ENCODE data around the gene MEIKIN. TPM values are rescaled to one million over a fixed set of nuclear protein-coding genes. Genes with fewer than 3 reads are reported as not detected.

Gene MEIKIN
- total RNA-seq, 1 experiment from 2014 or later = not detected

DNA sequence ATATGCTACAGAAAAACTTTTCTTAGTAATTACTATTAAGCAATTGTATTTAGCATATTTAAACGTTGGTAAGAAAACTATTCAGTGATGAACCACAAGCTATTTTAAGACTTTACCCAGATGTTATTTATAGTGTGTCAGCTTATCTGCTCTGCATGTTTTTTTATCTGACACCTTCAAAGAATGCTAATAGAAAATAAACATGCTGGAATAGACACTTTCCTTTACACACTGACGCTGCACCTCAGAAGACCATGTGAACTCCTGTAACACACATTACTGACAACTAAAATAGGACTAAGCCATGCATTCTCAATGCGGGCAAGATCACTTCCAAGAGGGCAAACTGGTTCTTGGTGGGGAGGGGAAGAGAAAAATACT is 187.0 kb downstream of the MEIKIN start:
- TF ChIP-seq POLR2AphosphoS5 (IDR thresholded peaks at IDR 0.05; ENCODE audit: low read depth, low read length) (no peak), SIN3A (IDR thresholded peaks at IDR 0.05; ENCODE audit: borderline replicate concordance, insufficient read depth, low read depth, low read length) (no peak), TCF7L2 (IDR thresholded peaks at IDR 0.05; ENCODE audit: low read depth, low read length) (no peak)
- TF ChIP-seq, protein P1, sequence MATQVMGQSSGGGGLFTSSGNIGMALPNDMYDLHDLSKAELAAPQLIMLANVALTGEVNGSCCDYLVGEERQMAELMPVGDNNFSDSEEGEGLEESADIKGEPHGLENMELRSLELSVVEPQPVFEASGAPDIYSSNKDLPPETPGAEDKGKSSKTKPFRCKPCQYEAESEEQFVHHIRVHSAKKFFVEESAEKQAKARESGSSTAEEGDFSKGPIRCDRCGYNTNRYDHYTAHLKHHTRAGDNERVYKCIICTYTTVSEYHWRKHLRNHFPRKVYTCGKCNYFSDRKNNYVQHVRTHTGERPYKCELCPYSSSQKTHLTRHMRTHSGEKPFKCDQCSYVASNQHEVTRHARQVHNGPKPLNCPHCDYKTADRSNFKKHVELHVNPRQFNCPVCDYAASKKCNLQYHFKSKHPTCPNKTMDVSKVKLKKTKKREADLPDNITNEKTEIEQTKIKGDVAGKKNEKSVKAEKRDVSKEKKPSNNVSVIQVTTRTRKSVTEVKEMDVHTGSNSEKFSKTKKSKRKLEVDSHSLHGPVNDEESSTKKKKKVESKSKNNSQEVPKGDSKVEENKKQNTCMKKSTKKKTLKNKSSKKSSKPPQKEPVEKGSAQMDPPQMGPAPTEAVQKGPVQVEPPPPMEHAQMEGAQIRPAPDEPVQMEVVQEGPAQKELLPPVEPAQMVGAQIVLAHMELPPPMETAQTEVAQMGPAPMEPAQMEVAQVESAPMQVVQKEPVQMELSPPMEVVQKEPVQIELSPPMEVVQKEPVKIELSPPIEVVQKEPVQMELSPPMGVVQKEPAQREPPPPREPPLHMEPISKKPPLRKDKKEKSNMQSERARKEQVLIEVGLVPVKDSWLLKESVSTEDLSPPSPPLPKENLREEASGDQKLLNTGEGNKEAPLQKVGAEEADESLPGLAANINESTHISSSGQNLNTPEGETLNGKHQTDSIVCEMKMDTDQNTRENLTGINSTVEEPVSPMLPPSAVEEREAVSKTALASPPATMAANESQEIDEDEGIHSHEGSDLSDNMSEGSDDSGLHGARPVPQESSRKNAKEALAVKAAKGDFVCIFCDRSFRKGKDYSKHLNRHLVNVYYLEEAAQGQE (IDR thresholded peaks at IDR 0.05; ENCODE audit: insufficient read depth in 1 of 2, low read depth in 2 of 2, low read length in 1 of 2) = no peak
- TF ChIP-seq, protein P2, sequence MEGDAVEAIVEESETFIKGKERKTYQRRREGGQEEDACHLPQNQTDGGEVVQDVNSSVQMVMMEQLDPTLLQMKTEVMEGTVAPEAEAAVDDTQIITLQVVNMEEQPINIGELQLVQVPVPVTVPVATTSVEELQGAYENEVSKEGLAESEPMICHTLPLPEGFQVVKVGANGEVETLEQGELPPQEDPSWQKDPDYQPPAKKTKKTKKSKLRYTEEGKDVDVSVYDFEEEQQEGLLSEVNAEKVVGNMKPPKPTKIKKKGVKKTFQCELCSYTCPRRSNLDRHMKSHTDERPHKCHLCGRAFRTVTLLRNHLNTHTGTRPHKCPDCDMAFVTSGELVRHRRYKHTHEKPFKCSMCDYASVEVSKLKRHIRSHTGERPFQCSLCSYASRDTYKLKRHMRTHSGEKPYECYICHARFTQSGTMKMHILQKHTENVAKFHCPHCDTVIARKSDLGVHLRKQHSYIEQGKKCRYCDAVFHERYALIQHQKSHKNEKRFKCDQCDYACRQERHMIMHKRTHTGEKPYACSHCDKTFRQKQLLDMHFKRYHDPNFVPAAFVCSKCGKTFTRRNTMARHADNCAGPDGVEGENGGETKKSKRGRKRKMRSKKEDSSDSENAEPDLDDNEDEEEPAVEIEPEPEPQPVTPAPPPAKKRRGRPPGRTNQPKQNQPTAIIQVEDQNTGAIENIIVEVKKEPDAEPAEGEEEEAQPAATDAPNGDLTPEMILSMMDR (IDR thresholded peaks at IDR 0.05) = no peak
- CTCF ChIA-PET = no interaction called here
- ATAC-seq = no peak
- no peak for DNase-seq (ENCODE audit: low read depth, low spot score)
- Histone ChIP-seq H3K36me3 (ENCODE audit: control insufficient read depth, insufficient read depth, low read length) (no peaks in the 10 kb centered on the region), H3K27ac (ENCODE audit: low read length) (no peak overlapping the region), H3K27me3 (ENCODE audit: control insufficient read depth, insufficient read depth, low read length) (no peaks in the 10 kb centered on the region), H3K4me3 (ENCODE audit: low read depth in 2 of 2, low read length in 2 of 2) (no peak overlapping the region), H3K4me1 (ENCODE audit: control insufficient read depth, insufficient read depth, low read length) (no peaks in the 10 kb centered on the region; the same call in 1 of the 2 replicates), H3K9me3 (ENCODE audit: control insufficient read depth, insufficient read depth, low read depth, low read length) (no peaks in the 10 kb centered on the region)
- no TSS peak for BruUV-seq (replicated peaks)
- POLR2A ChIA-PET = no interaction called here
- intact Hi-C loops (cut with micrococcal nuclease; ENCODE audit: unreplicated experiment) = no loop called here
- in situ Hi-C loops (cut with HindIII; ENCODE audit: low pct_unique_long_range_greater_than_20kb, low sequenced_read_pairs) = no loop called here

DNA sequence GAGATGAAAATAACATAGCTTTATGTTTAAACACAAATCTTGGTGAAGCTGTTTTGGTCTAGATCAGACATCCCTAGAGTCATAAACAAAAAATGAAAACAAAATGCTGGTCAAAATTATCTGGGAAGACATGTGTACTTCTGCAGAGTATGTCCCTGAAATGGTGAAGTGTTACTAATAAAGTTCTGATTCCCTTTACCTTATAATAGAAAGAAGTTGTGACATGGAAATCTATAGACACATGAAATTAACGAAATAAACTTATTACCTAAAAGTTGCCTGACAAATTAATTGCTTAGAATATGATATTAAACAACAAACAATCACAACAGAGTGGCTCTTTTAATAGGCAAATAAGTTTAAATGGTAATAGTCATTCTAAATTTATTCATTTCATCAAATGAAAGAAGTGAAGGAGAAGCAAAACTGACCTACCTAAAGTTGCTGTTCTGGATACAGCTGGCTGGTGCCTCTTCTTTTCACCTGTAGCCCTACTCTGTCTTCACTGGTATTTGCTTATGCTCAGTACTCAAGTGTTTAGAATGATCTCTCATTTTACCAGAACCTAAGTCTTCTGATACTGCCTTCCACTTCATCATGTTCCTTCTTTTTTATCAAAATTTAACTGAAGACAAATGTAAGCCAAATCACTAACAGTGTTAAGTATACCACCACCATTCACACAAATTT is 187.5 kb downstream of the MEIKIN start:
- ATAC-seq = no peak
- ChIA-PET POLR2A (no interaction called here), CTCF (no interaction called here)
- Histone ChIP-seq H3K27ac (ENCODE audit: low read length) (no peak overlapping the region), H3K27me3 (ENCODE audit: control insufficient read depth, insufficient read depth, low read length) (no peaks in the 10 kb centered on the region), H3K9me3 (ENCODE audit: control insufficient read depth, insufficient read depth, low read depth, low read length) (no peaks in the 10 kb centered on the region), H3K36me3 (ENCODE audit: control insufficient read depth, insufficient read depth, low read length) (no peaks in the 10 kb centered on the region), H3K4me1 (ENCODE audit: control insufficient read depth, insufficient read depth, low read length) (no peaks in the 10 kb centered on the region; the same call in 1 of the 2 replicates), H3K4me3 (ENCODE audit: low read depth in 2 of 2, low read length in 2 of 2) (no peak overlapping the region)
- DNase-seq (ENCODE audit: low read depth, low spot score) = no peak
- in situ Hi-C loops (cut with HindIII; ENCODE audit: low pct_unique_long_range_greater_than_20kb, low sequenced_read_pairs) (no loop called here), intact Hi-C loops (cut with micrococcal nuclease; ENCODE audit: unreplicated experiment) (no loop called here)
- TSS peak; percentile 4 for BruUV-seq (replicated peaks)
- no peak for TF ChIP-seq SIN3A (IDR thresholded peaks at IDR 0.05; ENCODE audit: borderline replicate concordance, insufficient read depth, low read depth, low read length)
- no peak for TF ChIP-seq POLR2AphosphoS5 (IDR thresholded peaks at IDR 0.05; ENCODE audit: low read depth, low read length)

Other genes starting within 250 kb of the MEIKIN start
- gene FNIP1, start 148.6 kb downstream of the MEIKIN start, total RNA-seq (2021; ENCODE audit: unreplicated experiment) = 48.3 TPM
- 0.18 TPM for gene ACSL6, start 66.0 kb upstream of the MEIKIN start, total RNA-seq (2021; ENCODE audit: unreplicated experiment)
- not detected for gene IL3, start 115.0 kb upstream of the MEIKIN start, total RNA-seq (2021; ENCODE audit: unreplicated experiment)
- gene CSF2, start 128.1 kb upstream of the MEIKIN start, total RNA-seq (2021; ENCODE audit: unreplicated experiment) = not detected

Data from Panc1 (cell line).